ENCODE data around the gene C10orf62.
"Not testable (repeated sequence)": the region's sequence is repeated elsewhere in the genome, so short reads cannot be mapped to it uniquely, and the experiment has no call there.

C10orf62 gene

GRCh38 chr10:97628228-97628627, 38.7 kb downstream of the C10orf62 start:
- DNase-seq, result no peak

GRCh38 chr10:97629289-97629688, 39.8 kb downstream of the C10orf62 start:
- DNase-seq, result no peak

- no peak for DNase-seq
Observed at GRCh38 chr10:97631098-97631497, 41.6 kb downstream of the C10orf62 start.

- DNase-seq, result peak; percentile 93
Observed at GRCh38 chr10:97632949-97633884, 43.7 kb downstream of the C10orf62 start, which contains the start of gene MORN4. Gene MORN4, minus strand, starts transcription at chr10:97633500. Its CDS starts 13,847 bp downstream, at chr10:97619653.

- no peak for DNase-seq
Observed at GRCh38 chr10:97633921-97634320, 44.4 kb downstream of the C10orf62 start.

GRCh38 chr10:97635577-97635976, 46.1 kb downstream of the C10orf62 start:
- no peak for DNase-seq

- DNase-seq, result not testable (repeated sequence)
Observed at GRCh38 chr10:97639090-97639489, 49.6 kb downstream of the C10orf62 start.

GRCh38 chr10:97640174-97640867, 50.8 kb downstream of the C10orf62 start, which contains the start of gene PI4K2A:
Gene PI4K2A, plus strand, starts transcription at chr10:97640671. Its CDS starts 72 bp downstream, at chr10:97640743.
- peak; percentile 92 for DNase-seq

Data from right kidney (tissue), 1 donor.